ENCODE data around the gene INPP5A.

DNA sequence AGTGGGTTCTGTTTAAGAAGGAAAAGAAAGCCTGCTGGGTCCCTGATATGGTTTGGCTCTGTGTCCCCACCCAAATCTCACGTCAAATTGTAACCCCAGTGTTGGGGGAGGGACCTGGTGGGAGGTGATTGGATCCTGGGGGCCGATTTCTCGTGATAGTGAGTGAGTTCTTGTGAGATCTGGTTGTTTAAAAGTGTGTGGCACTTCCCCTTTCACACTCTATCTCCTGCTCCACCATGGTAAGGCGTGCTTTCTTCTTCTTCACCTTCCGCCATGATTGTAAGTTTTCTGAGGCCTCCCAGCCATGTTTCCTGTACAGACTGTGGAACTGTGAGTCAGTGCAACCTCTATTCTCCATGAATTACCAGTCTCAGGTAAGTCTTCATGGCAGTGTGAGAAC lies 42.6 kb downstream of the INPP5A start:
- TF ChIP-seq POLR2A (IDR thresholded peaks at IDR 0.05) (no peak), POLR2AphosphoS5 (IDR thresholded peaks at IDR 0.05) (no peak)
- TF ChIP-seq, protein P1, sequence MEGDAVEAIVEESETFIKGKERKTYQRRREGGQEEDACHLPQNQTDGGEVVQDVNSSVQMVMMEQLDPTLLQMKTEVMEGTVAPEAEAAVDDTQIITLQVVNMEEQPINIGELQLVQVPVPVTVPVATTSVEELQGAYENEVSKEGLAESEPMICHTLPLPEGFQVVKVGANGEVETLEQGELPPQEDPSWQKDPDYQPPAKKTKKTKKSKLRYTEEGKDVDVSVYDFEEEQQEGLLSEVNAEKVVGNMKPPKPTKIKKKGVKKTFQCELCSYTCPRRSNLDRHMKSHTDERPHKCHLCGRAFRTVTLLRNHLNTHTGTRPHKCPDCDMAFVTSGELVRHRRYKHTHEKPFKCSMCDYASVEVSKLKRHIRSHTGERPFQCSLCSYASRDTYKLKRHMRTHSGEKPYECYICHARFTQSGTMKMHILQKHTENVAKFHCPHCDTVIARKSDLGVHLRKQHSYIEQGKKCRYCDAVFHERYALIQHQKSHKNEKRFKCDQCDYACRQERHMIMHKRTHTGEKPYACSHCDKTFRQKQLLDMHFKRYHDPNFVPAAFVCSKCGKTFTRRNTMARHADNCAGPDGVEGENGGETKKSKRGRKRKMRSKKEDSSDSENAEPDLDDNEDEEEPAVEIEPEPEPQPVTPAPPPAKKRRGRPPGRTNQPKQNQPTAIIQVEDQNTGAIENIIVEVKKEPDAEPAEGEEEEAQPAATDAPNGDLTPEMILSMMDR (IDR thresholded peaks at IDR 0.05): no peak
